GM21526 (cell line): ENCODE data around the gene KIF5B.
"Not testable (repeated sequence)": the region's sequence is repeated elsewhere in the genome, so short reads cannot be mapped to it uniquely, and the experiment has no call there.

Experiments
- ATAC-seq: cut with Tn5 transposase; IDR thresholded peaks from one replicate; pipeline ENCODE4 v1.9.1; 2021; ENCODE audit warnings: moderate library complexity; ENCODE audit not compliant: unreplicated experiment, low FRiP score

KIF5B gene

GRCh38 chr10:31969847-31970246 is 86.4 kb downstream of the KIF5B start:
- ATAC-seq, result not testable (repeated sequence)

GRCh38 chr10:31963589-31963980 is 92.6 kb downstream of the KIF5B start:
- ATAC-seq, result no peak

GRCh38 chr10:31962826-31963588 is 93.2 kb downstream of the KIF5B start:
- no peak for ATAC-seq

GRCh38 chr10:31961277-31962074 is 94.7 kb downstream of the KIF5B start:
- ATAC-seq, result no peak

- no peak for ATAC-seq
These were observed 96.6 kb downstream of the KIF5B start for GRCh38 chr10:31959461-31960173.
